GM19455 (cell line): Measurements from ENCODE around the gene SOX4.

Experiments
- ATAC-seq: cut with Tn5 transposase; IDR thresholded peaks from one replicate; pipeline ENCODE4 v1.9.1; 2021; ENCODE audit not compliant: unreplicated experiment

Gene SOX4

GRCh38 chr6:21612067-21612745 is 18.7 kb downstream of the SOX4 start:
- no peak for ATAC-seq

- ATAC-seq: no peak
These were observed 20.3 kb downstream of the SOX4 start for GRCh38 chr6:21613809-21614208.

GRCh38 chr6:21614226-21614625 is 20.7 kb downstream of the SOX4 start:
- no peak for ATAC-seq

- no peak for ATAC-seq
These were observed 22.0 kb downstream of the SOX4 start for GRCh38 chr6:21615504-21615903.

- ATAC-seq: no peak
These were observed 22.5 kb downstream of the SOX4 start for GRCh38 chr6:21616005-21616404.

GRCh38 chr6:21625642-21626041 is 32.1 kb downstream of the SOX4 start:
- ATAC-seq: no peak

GRCh38 chr6:21626756-21627155 is 33.2 kb downstream of the SOX4 start:
- no peak for ATAC-seq

- no peak for ATAC-seq
These were observed 34.6 kb downstream of the SOX4 start for GRCh38 chr6:21628160-21628559.

- no peak for ATAC-seq
These were observed 40.1 kb downstream of the SOX4 start for GRCh38 chr6:21633511-21634109.

GRCh38 chr6:21634582-21634981 is 41.0 kb downstream of the SOX4 start:
- ATAC-seq: no peak

GRCh38 chr6:21636876-21637275 is 43.3 kb downstream of the SOX4 start:
- no peak for ATAC-seq

- ATAC-seq: no peak
These were observed 45.8 kb downstream of the SOX4 start for GRCh38 chr6:21639316-21639715.
